ENCODE results near the gene FOXB1. TPM values are rescaled to one million over a fixed set of nuclear protein-coding genes. Genes with fewer than 3 reads are reported as not detected.

Gene FOXB1
- total and polyA plus RNA-seq, 2 of the 13 experiments (the other 11 are each of a cell fraction or from before 2014, with no cell fraction given) = not detected

DNA sequence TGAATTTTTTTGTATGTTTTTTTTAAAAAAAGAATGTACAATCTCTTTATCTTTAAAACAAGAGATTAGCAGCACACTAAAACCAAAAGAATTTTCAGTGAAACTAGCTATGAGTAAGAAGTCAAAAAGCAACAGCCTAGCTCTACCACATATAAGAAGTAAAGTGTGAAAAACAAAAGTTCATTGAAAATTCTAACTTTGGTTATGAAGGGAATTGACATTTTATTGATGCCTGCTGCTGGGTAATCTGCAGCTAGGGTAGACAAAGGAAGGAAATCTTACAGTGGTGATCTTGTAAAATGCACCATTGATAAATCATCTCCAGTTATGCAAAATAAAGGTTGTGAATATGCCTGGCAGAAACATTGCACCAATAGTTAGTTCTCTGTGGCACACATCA lies 37.8 kb upstream of the FOXB1 start (continued):
- TF ChIP-seq ZNF354B (CRISPR knock-in tag; IDR thresholded peaks at IDR 0.05) = no peak
- no peak for TF ChIP-seq TCF7 (IDR thresholded peaks at IDR 0.05; ENCODE audit: low read depth)
- TF ChIP-seq, protein P1, sequence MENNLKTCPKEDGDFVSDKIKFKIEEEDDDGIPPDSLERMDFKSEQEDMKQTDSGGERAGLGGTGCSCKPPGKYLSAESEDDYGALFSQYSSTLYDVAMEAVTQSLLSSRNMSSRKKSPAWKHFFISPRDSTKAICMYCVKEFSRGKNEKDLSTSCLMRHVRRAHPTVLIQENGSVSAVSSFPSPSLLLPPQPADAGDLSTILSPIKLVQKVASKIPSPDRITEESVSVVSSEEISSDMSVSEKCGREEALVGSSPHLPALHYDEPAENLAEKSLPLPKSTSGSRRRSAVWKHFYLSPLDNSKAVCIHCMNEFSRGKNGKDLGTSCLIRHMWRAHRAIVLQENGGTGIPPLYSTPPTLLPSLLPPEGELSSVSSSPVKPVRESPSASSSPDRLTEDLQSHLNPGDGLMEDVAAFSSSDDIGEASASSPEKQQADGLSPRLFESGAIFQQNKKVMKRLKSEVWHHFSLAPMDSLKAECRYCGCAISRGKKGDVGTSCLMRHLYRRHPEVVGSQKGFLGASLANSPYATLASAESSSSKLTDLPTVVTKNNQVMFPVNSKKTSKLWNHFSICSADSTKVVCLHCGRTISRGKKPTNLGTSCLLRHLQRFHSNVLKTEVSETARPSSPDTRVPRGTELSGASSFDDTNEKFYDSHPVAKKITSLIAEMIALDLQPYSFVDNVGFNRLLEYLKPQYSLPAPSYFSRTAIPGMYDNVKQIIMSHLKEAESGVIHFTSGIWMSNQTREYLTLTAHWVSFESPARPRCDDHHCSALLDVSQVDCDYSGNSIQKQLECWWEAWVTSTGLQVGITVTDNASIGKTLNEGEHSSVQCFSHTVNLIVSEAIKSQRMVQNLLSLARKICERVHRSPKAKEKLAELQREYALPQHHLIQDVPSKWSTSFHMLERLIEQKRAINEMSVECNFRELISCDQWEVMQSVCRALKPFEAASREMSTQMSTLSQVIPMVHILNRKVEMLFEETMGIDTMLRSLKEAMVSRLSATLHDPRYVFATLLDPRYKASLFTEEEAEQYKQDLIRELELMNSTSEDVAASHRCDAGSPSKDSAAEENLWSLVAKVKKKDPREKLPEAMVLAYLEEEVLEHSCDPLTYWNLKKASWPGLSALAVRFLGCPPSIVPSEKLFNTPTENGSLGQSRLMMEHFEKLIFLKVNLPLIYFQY (CRISPR knock-in tag; IDR thresholded peaks at IDR 0.05; ENCODE audit: borderline replicate concordance) = no peak
- no peak for TF ChIP-seq HOXD1 (CRISPR knock-in tag; IDR thresholded peaks at IDR 0.05)
- no peak for TF ChIP-seq AGO2 (optimal IDR thresholded peaks at IDR 0.05; ENCODE audit: low read depth, low read length)

DNA sequence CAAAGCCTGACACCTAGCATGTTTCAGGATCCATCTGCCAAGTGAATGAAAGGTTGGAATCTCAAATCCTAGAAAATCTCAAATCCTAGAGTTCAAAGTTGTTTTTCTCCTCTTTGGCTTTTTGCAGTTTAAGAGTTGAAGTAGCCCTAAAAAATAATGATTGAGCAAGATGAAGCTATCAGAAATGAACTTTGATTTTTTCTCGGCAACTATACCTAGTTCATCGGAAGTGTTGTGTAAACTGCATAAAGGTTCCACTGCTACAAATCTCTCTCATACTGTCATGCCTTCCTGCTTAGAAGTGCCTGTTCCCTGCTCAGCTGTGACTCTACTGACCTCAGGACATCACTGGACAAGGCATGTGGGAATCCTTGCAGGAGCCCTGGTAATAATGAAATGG lies 35.8 kb upstream of the FOXB1 start:
- Histone ChIP-seq H3K36me3 (replicated peaks in 1 of 2; ENCODE audit: control insufficient read depth in 1 of 2, insufficient read depth in 2 of 2, low read length in 2 of 2) (no peaks in the 10 kb centered on the region), H2AFZ (ENCODE audit: low read length) (no peak overlapping the region), H3K9ac (ENCODE audit: insufficient read depth, low read depth, low read length) (no peak overlapping the region), H3K9me3 (ENCODE audit: low read length) (peaks cover 6% of the 10 kb centered on the region; the same call in 1 of the 2 replicates), H3K79me2 (ENCODE audit: insufficient read depth, low read length) (no peaks in the 10 kb centered on the region), H3K4me2 (ENCODE audit: low read depth, low read length) (no peak overlapping the region), H3K27me3 (ENCODE audit: control insufficient read depth in 1 of 2, insufficient read depth in 2 of 2, low read length in 2 of 2) (no peaks in the 10 kb centered on the region; a peak in 1 of 5 replicates), H3K4me1 (ENCODE audit: insufficient read depth, low read length) (no peaks in the 10 kb centered on the region), H3K4me3 (replicated peaks in 1 of 3; ENCODE audit: insufficient read depth in 1 of 3, low read depth in 2 of 3, low read length in 3 of 3) (no peak overlapping the region), H4K20me1 (ENCODE audit: insufficient read depth, low read length) (no peaks in the 10 kb centered on the region), H3K27ac (ENCODE audit: extremely low read length, insufficient read depth, low read length) (no peak overlapping the region)
- FAIRE-seq = no peak
- DNase-seq (ENCODE audit: low spot score) = no peak
- intact Hi-C loops (cut with micrococcal nuclease; ENCODE audit: unreplicated experiment) (no loop called here), in situ Hi-C loops (cut with HindIII; ENCODE audit: extremely low pct_ligation_motif_present, low pct_unique_long_range_greater_than_20kb) (no loop called here)
- ChIA-PET CTCF (ENCODE audit: low intra/inter-chr PET ratio, low total read pairs) (no interaction called here), POLR2A (no interaction called here)
- BruUV-seq (replicated peaks) = no TSS peak
- no peak for ATAC-seq
- WGBS (ENCODE audit: low lambda C conversion rate) = 5% methylated on average over 2 of the region's 2 CpGs
- TF ChIP-seq GATAD2A (CRISPR knock-in tag; IDR thresholded peaks at IDR 0.05) (no peak), KMT2B (CRISPR knock-in tag; IDR thresholded peaks at IDR 0.05) (no peak), XRCC5 (optimal IDR thresholded peaks at IDR 0.05; ENCODE audit: low read length) (no peak), CENPT (CRISPR knock-in tag; IDR thresholded peaks at IDR 0.05; ENCODE audit: low read depth) (no peak), ZNF7 (CRISPR knock-in tag; IDR thresholded peaks at IDR 0.05) (no peak), PHB2 (IDR thresholded peaks at IDR 0.05; ENCODE audit: partially characterized antibody) (no peak), TEAD2 (CRISPR knock-in tag; IDR thresholded peaks at IDR 0.05) (no peak), ZNF354B (CRISPR knock-in tag; IDR thresholded peaks at IDR 0.05) (no peak), ARNT (IDR thresholded peaks at IDR 0.05) (no peak), HIVEP1 (CRISPR knock-in tag; IDR thresholded peaks at IDR 0.05) (no peak), TP53 (CRISPR knock-in tag; conservative IDR thresholded peaks at IDR 0.05) (no peak), HNRNPL (IDR thresholded peaks at IDR 0.05; ENCODE audit: low read depth, low read length) (no peak), SMARCE1 (IDR thresholded peaks at IDR 0.05; ENCODE audit: borderline replicate concordance) (no peak)
- TF ChIP-seq, protein P2, sequence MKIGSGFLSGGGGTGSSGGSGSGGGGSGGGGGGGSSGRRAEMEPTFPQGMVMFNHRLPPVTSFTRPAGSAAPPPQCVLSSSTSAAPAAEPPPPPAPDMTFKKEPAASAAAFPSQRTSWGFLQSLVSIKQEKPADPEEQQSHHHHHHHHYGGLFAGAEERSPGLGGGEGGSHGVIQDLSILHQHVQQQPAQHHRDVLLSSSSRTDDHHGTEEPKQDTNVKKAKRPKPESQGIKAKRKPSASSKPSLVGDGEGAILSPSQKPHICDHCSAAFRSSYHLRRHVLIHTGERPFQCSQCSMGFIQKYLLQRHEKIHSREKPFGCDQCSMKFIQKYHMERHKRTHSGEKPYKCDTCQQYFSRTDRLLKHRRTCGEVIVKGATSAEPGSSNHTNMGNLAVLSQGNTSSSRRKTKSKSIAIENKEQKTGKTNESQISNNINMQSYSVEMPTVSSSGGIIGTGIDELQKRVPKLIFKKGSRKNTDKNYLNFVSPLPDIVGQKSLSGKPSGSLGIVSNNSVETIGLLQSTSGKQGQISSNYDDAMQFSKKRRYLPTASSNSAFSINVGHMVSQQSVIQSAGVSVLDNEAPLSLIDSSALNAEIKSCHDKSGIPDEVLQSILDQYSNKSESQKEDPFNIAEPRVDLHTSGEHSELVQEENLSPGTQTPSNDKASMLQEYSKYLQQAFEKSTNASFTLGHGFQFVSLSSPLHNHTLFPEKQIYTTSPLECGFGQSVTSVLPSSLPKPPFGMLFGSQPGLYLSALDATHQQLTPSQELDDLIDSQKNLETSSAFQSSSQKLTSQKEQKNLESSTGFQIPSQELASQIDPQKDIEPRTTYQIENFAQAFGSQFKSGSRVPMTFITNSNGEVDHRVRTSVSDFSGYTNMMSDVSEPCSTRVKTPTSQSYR (CRISPR knock-in tag; IDR thresholded peaks at IDR 0.05; ENCODE audit: borderline replicate concordance) = no peak
- TF ChIP-seq, protein P3, sequence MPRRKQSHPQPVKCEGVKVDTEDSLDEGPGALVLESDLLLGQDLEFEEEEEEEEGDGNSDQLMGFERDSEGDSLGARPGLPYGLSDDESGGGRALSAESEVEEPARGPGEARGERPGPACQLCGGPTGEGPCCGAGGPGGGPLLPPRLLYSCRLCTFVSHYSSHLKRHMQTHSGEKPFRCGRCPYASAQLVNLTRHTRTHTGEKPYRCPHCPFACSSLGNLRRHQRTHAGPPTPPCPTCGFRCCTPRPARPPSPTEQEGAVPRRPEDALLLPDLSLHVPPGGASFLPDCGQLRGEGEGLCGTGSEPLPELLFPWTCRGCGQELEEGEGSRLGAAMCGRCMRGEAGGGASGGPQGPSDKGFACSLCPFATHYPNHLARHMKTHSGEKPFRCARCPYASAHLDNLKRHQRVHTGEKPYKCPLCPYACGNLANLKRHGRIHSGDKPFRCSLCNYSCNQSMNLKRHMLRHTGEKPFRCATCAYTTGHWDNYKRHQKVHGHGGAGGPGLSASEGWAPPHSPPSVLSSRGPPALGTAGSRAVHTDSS (CRISPR knock-in tag; conservative IDR thresholded peaks at IDR 0.05) = no peak
